ENCODE data around the gene OR5K2.

GRCh38 chr3:98529856-98530459 is 32.5 kb downstream of the OR5K2 start:
- TF ChIP-seq CTCF (IDR thresholded peaks at IDR 0.05) (no peak), POLR2A (IDR thresholded peaks at IDR 0.05) (no peak)
